Sciatic nerve (tissue), 2 donors: ENCODE data around the gene SMC4. TPM values are rescaled to one million over a fixed set of nuclear protein-coding genes. Genes with fewer than 3 reads are reported as not detected.
A peak's percentile ranks its signal among the peaks of the same experiment; 100 is the strongest.
"Not testable (repeated sequence)": the region's sequence is repeated elsewhere in the genome, so short reads cannot be mapped to it uniquely, and the experiment has no call there.

ENCODE experiments used
- ATAC-seq: fragments of 200-7000 bp; cut with Tn5 transposase; one replicate; pipeline ENCODE4 v1.9.1; 2020; ENCODE audit warnings: mild to moderate bottlenecking, moderate library complexity
- DNase-seq: peaks from one replicate; pipeline ENCODE4 v3.0.0-alpha.2; 2020; ENCODE audit warnings: low spot score
- intact Hi-C: fragments of 100-400 bp; cut with DNase I; formaldehyde crosslinking; loops from one replicate; pipeline ENCODE4 v1.14.2; 2022
- total RNA-seq: library from RNA; stranded (reverse); fragmentation: NEBNext Ultra II Directional; extraction: Animal tissue kit (Norgen Biotek cat#: 25700); gene quantifications from one replicate; pipeline ENCODE4 v1.2.1, GENCODE V29; 2021
- donor health status: DM: no; HTN: no; CAD: no.
- donor health status: DM: no; HTN: no; CAD: no.

SMC4 gene
- 21.4 TPM for total RNA-seq

DNA sequence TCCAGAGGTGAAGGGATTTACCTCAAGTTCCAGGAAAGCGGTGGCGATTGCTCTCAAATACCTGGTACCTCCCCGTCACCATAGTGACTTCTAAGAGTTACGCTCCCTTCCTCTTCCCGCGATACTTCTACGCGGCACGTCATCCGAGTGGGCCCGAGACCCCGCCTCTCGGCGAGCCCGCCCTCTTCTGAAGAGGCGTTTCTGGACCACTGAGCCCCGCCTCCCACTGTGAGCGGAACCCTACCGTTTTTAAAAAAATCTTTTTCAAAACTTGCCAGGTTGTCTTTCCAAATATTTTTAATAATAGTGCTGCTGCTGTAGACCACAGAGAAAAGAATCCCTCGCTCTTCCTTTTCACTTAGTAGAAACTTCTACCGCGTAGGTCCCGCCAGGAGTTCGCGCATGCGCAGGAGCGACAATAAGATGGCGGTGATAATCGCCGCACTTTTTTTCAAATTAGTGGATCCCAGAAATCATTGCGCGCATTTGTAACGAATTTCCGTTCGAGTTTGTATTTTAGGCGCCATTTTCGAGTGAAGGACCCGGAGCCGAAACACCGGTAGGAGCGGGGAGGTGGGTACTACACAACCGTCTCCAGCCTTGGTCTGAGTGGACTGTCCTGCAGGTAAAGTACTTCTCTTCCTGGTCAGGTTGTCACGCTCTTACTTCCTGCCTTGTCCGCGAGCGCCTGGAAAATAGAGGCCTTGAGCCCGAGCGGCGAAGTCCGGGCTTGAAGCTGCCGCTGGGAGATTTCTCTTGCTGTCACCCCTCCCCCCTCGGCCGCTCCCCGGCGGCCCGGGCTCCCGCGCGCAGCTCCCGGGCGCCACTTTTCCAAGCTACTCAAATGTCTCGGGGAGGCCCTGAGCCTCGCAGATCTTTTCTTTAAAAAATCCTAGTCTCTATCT lies at the start of gene SMC4, which contains the start of gene IFT80:
SMC4 (plus strand) TSS at position 526 of the 905 bp plus-strand sequence. CDS start 1,177 bp downstream, outside the sequence.
IFT80 (minus strand) TSS at position 101 of the 905 bp plus-strand sequence. CDS start 14,625 bp downstream, outside the sequence.
- intact Hi-C loops: no loop called here

DNA sequence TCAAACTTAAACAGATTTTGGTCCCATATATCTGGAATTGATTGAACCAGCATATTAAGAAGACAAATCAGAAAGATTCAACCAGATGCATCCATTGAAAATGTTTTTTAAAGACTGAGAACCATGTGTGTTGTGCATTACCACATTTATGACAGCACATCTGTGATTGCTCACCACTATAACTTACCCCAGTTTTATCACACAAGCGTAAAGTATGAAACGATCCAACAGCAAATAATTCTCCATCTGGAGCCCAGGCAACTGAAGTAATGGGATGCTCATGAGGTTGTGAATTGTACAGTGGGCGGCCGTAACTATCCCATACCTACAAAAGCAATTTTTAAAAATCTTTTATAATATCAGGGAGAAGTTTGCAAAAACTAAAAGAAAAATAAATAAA lies 43.6 kb upstream of the SMC4 start:
- ATAC-seq: no peak
- intact Hi-C loops: no loop called here
- DNase-seq: no peak

More for the DNA sequence above, at the start of gene SMC4, which contains the start of gene IFT80:
- peak; percentile 97 for DNase-seq
- peak; percentile 100 for ATAC-seq

DNA sequence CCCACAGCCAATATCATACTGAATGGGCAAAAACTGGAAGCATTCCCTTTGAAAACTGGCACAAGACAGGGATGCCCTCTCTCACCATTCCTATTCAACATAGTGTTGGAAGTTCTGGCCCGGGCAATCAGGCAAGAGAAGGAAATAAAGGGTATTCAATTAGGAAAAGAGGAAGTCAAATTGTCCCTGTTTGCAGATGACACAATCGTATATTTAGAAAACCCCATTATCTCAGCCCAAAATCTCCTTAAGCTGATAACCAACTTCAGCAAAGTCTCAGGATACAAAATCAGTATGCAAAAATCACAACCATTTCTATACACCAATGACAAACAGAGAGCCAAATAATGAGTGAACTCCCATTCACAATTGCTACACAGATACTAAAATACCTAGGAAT lies 36.6 kb upstream of the SMC4 start:
- ATAC-seq, intact Hi-C loops, DNase-seq: not testable (repeated sequence)

DNA sequence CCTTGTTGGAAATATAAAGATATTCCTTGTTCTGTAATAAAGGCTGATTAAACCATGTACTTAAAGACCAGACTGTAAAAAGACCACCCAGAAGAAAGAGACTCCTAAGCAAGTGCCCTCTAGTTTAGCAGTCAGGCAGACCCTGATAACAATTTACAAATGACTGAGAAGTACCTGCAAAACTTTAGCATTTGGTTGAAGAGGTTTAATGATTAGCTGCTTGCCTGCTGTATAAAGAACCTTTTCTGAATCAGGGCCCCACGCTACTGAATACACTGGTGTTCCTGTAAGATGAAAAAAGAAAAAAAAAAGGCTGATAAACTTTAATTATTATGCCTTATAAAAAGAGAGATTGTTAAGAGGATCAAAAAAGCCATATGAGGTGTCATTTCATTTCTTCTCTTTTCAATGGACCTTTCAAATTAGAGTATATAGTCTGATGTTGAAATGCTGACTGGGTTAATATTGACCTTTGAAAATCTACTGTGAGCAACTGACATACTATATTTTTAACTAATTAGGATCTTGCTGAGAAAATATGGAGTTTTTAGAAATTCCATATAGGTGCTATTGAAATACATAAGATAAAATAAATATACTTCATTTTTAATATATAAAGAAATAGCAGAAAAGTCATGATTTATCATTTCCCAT lies 33.5 kb upstream of the SMC4 start:
- DNase-seq: no peak
- intact Hi-C loops: no loop called here
- no peak for ATAC-seq

DNA sequence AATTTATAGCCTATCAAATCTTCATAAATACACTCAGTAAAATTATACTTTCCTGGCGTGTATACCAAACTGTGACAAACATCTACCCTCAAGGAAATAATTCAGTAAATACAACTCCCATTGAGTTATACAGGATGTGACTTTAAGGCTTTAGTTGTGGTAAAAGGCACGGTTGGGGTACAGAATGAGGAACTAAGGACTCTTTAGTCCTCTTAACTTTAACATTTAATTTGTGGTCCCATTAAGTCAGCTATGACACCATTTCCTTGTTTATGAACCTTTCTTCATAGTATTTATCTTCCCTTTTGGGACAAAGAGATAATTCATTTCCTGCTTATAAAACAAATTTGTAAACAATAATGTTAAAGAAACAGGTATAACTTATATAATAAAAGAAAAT lies 30.6 kb upstream of the SMC4 start:
- DNase-seq (no peak), ATAC-seq (no peak)
- intact Hi-C loops: no loop called here

DNA sequence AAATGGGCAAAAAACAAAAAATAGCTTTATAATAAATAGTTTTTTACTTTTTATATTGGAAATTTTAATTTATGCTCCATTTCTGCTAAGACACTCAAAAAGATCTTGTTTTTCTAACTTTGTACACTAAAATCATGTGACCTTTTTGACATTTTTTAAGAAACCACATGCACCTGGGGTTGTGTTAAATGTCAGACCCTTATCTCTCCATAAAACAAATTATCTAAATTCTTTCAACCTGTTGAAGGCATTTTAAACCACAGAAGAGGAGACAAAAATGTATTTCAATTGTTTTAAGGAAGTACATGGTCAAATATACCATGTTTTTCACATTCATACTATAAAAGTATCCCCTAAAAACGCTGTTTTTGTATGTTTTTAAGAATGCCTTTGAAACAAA lies 29.7 kb upstream of the SMC4 start:
- ATAC-seq (no peak), DNase-seq (no peak)
- intact Hi-C loops: no loop called here

DNA sequence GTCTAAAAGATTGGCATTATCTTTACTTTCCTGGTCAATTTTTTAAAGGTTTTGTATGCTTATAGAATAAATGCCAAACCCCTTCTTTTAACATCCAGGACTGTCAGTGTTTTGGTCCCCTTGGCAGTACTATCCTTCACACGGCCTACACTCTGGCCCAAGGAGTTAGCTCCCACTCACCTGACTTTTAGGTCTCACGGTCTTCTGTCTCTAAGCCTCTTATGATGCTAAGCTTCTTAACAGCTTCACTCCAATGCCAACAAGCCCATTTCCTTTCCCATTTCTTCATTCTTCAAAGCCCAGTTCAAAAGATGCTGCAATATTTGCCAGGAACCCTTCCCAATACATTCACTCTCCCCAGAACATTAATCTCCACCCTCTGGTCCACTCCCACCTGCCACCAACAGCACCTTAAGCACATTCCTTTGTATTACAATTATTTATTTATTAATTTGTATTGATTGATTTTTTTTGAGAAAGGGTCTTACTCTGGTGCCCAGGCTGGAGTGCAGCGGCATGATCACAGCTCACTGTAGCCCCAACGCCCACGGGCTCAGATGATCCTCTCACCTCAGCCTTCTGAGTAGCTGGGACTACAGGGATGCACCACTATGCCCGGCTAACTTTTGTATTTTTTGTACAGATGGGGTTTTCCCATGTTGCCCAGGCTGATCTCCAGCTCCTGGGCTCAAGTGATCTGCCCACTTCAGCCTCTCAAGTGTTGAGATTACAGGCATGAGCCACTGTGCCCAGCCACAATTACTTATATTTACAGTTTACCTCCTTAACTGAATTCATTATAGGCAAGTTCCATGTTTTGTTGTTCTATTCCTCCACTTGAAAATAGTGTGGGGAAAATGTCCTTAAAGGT lies 28.2 kb upstream of the SMC4 start:
- DNase-seq: no peak
- ATAC-seq: no peak
- intact Hi-C loops: no loop called here

DNA sequence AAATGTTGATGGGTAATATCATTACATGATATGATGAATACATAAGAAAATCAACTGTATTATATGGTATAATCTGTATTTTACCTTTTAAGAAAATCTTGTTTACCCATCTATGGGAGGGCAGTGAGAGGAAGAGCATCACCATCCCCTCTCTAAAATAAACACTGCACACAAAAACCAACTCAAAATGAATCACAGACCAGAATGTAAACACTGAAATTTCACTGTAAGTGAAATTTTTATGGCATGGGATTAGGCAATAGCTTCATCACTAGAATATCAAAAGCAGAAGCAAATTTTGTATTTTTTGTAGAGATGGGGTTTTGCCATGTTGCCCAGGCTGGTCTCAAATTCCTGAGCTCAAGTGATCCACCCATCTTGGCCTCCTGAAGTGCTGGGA lies 26.7 kb upstream of the SMC4 start:
- no peak for ATAC-seq
- intact Hi-C loops: no loop called here
- no peak for DNase-seq

DNA sequence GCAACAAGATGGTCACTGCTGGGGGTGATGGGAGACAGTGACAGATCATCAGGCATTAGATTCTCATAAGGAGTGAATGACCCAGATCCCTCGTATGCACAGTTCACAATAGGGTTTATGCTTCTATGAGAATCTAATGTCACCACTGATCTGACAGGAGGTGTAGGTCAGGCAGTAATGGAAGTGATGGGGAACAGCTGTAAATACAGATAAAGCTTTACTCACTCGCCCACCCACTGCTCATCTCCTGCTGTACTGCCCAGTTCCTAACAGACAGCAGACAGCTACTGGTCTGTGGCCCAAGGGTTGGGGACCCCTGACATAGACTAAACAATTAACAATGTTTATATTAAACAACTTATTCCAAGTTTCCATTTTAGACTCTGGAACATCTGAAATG lies 25.8 kb upstream of the SMC4 start:
- ATAC-seq (no peak), DNase-seq (no peak)
- intact Hi-C loops: no loop called here

DNA sequence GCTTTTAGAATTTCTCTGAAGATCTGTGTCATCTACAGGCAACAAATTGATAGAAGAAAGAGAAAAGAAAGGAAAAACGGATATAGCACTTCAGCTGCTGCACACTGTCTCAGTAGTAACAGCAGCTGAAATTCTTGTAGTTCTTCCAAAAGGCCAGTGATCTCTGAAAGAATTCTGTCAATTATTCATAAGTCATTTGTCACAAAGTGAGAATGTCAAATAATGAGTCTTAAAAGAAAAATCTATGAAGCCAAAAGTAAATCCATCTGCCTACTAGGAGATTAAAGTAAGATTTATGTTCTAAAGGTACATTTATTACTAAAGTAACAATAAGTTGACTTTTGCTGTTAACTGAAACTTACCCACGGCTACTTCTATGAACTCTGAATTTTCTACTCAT lies 25.0 kb upstream of the SMC4 start:
- ATAC-seq (no peak), DNase-seq (no peak)
- intact Hi-C loops: no loop called here

DNA sequence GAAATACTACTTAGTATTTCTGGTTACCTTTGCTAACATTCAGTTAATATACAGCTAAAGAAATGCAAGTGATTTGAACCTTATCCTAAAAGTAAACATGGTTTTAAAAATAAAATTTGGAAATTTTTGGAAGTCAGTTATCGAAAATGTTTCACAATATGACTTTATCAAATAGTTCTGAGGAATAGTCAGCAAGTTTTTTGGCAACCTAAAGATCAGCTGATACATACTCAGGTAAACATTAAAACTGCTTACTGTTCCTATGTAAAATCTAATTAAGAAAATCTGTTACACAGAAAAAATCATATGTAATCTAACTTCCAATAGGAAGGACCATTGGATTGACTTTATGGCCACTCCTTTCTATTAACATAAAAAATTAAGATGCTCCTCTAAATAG lies 24.5 kb upstream of the SMC4 start:
- intact Hi-C loops: no loop called here
- DNase-seq (no peak), ATAC-seq (no peak)

DNA sequence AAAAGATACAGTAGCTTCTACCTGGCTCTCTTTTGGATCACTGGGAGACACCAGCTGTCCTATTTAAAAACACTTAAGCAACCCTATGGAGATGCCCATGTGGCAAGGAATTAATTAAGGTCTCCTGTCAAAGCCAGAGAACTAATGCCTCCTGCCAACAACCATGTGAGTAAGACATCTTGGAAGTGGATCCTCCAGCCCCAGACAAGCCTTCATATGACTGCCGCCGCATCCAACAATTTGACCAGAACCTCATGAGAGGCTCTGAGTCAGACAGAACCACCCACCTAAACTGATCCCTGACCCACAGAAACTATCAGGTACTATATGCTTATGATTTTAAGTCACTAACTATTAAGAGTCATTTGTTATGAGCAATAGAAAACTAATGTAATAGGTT lies 22.8 kb upstream of the SMC4 start:
- ATAC-seq: no peak
- intact Hi-C loops: no loop called here
- DNase-seq: no peak

DNA sequence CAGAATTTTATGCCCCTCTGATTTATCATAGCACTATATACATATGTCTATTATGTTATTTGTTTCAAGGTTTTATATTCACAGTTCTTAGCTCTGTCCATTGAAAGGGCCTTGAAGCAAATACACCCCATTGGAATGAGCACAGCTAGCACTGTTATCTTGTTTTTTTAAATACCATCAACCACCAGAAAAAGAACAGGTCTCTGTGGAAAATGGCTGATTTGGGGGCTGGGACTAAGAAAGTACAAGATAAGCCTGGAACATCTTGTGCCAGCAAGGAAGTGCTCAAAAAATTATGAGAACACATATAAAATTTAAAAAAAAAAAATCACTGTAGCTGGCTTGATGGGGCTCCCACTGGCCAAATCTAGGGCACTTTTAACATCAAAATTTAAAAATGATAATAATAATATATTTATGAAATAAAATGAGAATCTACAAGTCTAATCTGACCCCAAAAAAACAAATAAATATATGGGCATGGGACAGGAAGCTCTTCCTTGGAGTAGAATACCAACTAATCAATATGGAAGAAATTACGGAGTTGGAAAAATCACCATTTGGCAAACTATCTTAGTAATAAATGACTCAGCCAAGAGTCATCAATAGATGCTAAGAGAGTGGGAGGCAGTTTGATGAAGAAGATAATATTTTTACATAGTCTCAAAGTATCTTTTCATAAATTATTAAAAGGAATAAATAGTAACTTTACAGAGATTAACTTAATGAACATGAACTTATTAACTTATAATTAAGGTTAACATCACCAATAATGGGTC lies 20.9 kb upstream of the SMC4 start:
- DNase-seq (no peak), ATAC-seq (no peak)
- intact Hi-C loops: no loop called here

DNA sequence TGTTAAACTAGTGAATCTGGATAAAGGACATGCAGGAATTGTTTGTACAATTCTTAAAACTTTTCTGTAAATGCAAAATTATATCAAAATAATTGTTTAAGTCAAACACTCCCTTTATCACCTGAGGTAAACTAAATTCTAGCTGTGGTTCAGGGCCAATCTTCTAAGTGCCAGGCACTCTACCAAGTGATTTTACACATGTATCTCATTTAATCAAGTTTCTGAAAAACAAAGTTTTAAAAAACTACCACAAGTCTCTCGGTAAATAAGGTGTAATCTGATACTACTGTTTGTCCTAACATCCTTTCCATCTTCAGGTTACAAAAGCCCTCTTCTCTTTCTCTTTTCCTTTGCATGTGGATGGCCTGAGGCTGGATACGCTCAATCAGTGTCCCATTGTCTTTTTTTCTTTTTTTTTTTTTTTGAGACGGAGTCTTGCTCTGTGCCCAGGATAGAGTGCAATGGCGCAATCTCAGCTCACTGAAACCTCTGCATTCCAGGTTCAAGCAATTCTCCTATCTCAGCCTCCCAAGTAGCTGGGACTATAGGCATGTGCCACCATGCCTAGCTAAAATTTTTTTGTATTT lies 19.7 kb upstream of the SMC4 start:
- intact Hi-C loops: no loop called here
- no peak for ATAC-seq
- no peak for DNase-seq

DNA sequence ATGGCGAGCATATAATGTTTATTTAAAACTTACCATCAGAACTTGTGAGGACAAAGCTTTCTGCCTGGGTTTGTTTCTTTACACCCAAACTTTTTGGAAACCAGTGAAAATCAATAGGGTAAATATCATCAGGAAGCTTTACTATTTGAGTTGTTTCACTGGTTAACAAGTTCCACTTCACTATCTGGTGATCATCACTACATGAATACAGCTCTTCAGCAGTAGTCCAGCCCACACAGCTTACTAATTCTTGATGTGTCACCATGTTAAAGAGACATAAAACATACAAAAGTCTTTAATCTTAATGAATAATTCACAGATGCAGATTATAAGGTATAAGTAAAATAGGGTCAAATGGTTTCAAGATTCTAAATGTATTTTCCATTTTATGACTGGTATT lies 18.0 kb upstream of the SMC4 start:
- no peak for DNase-seq
- intact Hi-C loops: no loop called here
- ATAC-seq: no peak

DNA sequence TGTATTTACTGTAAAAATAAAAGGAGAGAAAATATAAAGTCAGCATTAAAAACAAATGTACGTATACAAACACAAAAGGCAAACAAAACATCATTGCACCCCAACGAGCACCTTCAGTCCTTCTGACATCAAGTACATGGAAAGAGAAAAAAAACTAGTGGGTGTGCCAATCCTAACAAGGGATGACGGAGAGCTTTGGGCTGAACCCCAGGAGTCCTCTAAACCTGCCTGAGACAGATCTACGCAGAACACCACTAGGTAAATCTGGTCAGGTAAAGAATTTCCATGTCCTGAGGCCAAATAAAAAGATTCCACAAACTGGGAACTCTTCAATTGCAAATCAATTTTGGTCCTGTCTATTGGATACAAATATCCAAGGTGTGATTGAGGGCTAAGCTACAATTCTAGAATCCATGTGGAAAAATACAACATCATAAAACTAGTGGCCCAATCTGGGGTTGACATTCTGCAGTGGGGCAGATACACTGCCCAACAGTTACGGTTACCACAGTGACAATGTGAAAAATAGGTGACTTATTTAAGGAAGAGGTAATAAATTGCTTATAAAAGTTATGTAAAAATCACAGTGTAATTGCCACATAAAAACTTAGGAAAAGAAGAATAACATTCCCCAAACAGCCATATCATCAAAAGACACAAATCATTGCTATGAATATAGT lies 14.7 kb upstream of the SMC4 start:
- no peak for DNase-seq

DNA sequence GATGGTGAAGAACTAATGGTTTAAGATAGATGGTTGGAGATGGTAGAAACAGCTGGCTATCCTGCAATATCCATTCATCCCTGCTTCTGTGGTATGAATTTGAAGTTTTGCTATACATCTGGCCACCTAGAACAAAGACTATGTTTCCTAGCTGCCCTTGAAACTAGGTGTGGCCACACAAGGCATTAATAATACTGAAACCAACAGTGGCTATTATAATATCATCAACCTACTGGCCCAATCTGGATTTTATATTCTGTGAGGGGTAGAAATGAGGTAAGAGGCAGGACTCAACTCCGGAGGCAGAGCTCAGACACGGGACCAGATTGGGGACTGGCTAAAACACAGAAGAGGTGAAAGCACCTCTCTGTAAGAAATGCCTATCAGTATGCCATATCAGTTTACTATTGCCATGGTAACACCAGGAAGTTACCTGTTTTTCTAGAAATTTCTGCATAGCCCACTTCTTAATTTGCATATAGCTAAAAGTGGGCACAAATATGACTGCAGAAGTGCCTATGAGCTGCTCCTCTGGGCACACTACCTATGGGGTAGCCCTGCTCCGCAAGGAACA lies 8.8 kb upstream of the SMC4 start:
- no peak for DNase-seq
- intact Hi-C loops: no loop called here
- no peak for ATAC-seq

More for the DNA sequence above, 14.7 kb upstream of the SMC4 start:
- no peak for ATAC-seq
- intact Hi-C loops: no loop called here
